Fibroblast of pulmonary artery (primary cell): ENCODE measurements around the gene UNC13D.
A peak's percentile ranks its signal among the peaks of the same experiment; 100 is the strongest.

Experiments used
- DNase-seq: peaks from one replicate; pipeline ENCODE4 v3.0.0-alpha.2; 2010; ENCODE audit warnings: low read depth
- H3K4me3 ChIP-seq: replicated peaks from 2 replicates; pipeline ENCODE4 v1.5.1; 2011; ENCODE audit warnings: low read depth, mild to moderate bottlenecking, control low read depth, low read length, moderate library complexity
- TF ChIP-seq, protein P1 (sequence below): IDR thresholded peaks from 2 replicates; pipeline ENCODE4 v1.5.1; 2011; ENCODE audit warnings: mild to moderate bottlenecking, control low read depth, low read length, inconsistent platforms; ENCODE audit errors: missing control alignments

Gene UNC13D

DNA sequence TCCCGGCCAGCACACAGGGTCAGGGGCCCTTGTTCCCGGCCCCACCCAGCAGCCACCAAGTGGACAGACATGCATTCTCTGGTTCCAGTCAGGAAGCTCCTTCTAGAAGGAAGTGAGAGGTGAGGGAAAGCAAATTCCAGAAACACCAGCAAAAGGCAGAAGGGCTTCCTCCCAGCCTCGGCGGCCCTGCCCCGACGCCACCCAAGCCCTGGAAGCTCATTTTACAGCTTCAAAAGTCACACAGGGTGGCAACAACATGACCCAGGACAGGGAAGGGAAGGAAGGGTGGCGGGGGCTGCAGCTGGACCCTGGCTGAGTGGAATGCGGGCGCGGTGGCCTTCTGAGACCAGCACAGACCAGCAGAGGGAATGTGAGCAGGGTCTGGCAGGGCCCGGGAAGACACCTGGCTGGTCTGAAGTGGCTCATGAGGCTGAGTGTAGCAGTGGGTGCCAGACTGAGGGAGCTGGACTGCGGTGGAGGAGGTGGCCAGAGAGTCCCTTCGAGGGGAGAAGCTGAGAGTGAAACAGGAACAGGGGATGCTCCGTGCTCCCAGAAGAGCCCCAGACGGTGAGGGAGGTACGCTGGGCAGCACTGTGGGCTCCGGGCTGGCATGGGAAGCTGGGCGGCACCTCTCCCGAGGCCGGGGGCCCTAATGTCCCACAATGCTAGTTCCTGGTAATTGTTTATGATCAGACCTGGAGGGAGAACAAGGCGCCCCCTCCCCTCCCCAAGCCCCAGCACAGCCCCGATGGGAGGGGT is 1.9 kb upstream of the UNC13D start:
- no peak for DNase-seq
- no peak overlapping the region for H3K4me3 ChIP-seq
- TF ChIP-seq, protein P1, sequence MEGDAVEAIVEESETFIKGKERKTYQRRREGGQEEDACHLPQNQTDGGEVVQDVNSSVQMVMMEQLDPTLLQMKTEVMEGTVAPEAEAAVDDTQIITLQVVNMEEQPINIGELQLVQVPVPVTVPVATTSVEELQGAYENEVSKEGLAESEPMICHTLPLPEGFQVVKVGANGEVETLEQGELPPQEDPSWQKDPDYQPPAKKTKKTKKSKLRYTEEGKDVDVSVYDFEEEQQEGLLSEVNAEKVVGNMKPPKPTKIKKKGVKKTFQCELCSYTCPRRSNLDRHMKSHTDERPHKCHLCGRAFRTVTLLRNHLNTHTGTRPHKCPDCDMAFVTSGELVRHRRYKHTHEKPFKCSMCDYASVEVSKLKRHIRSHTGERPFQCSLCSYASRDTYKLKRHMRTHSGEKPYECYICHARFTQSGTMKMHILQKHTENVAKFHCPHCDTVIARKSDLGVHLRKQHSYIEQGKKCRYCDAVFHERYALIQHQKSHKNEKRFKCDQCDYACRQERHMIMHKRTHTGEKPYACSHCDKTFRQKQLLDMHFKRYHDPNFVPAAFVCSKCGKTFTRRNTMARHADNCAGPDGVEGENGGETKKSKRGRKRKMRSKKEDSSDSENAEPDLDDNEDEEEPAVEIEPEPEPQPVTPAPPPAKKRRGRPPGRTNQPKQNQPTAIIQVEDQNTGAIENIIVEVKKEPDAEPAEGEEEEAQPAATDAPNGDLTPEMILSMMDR = no peak

DNA sequence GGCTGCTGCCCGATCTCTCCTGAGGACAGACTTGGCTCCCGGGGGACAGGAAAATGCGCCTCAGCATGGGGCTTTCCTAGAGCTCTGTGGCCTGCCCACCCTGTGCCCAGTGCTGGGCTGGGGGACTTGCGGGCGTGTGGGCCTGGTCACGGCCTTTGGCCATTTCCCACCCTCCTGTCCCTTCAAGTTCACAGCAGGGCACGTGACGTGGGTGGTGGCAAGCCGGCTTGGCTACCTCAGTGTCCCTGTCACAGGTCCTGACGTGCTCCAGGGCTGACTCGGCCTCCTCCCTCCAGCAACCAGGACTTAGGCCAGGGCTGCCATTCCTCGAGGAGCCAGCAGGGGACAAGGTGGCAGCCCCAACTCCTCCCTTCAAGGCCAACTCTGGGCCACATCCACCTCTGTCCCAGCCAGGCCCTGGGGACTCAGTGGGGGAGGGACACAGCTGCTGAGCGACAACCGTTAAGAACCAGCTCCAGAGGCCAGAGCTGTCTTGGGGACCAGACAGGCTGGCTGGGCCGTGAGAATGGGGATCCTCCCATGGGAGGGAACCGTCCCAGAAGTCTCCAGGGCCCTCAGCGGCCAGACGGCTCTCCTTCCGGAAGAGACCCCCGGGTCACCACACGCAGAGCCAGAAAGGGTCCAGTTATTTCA is 981 bp upstream of the UNC13D start:
- H3K4me3 ChIP-seq = no peak overlapping the region
- TF ChIP-seq, protein P1 = peak; percentile 66
- peak; percentile 60 for DNase-seq

DNA sequence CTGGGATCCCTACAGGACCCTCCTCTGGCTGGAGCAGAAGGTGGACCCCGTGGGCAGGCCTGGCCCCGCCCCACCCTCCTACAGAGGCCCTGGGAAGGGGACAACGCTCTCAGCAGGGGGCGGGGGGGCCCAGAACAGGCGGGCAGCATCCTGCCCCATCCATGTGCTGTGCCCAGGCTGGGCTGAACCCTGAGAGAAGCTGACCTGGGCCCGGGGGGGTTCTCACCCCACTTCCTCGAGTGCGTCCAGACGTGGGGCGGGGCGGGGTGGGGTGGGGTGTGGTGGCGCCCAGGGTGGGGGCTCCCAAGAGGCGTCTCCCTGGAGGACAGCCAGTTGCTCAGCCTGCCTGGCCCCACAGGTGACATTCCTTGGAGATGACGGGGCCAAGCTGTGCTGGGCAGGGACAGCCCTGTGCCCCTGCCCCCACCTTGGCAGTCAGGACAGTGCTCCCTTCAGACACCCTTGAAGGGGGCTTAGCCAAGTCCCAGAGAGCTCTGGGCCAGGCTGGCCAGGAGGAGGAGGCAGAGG is 390 bp upstream of the UNC13D start:
- no peak overlapping the region for H3K4me3 ChIP-seq
- no peak for DNase-seq

DNA sequence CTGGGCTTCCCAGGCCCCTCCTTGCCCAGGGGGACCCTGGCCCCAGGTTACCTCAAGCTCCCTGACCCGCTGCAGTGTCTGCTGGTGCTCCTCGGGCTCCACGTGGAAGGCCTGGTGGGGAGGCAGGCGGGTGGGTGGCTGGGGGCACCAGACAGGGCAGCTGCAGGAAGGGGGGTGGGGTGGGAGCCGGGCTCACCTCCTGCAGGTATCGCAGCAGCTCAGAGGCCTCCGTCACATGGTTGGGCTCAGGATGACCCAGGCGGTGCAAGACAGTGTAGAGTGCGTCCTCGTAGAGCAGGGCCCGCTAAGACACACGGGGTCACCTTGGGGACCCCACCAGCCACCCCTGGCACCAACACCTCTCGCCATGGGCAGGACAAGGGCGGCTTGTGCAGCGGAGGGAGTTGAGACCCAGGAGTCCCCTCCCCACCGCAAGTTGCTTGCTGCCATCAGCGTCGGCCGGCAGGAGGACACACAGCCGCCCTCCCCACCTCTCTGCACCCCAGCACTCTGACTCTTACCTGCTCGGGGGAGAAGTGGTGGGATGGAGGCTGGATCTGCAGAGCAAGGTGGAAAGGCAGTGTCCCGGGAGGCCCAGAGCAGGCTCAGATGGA is 1.1 kb downstream of the UNC13D start:
- H3K4me3 ChIP-seq = no peak overlapping the region
- TF ChIP-seq, protein P1 = no peak
- no peak for DNase-seq

More for the DNA sequence above, 390 bp upstream of the UNC13D start:
- TF ChIP-seq, protein P1 = no peak

DNA sequence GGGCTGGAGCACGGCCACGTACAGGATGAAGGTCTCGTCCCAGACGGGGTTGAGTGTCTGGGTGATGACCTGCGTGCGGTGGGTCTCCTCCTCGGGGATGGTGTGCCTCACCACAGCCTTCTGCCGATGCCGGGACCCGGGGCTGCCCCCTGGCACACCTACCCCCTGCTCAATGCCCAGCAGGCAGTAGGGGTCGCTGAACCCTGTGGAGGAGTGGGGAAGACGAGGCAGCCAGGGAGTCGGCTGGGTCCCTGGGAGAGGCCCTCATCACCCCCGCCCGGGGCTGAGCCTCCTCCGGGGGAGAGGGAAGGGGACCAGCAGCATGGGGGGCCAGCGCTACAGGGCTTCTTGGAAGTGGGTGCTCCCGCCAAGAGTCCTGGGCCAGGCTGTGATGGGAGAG is 1.8 kb downstream of the UNC13D start:
- no peak for DNase-seq
- TF ChIP-seq, protein P1 = no peak
- no peak overlapping the region for H3K4me3 ChIP-seq

DNA sequence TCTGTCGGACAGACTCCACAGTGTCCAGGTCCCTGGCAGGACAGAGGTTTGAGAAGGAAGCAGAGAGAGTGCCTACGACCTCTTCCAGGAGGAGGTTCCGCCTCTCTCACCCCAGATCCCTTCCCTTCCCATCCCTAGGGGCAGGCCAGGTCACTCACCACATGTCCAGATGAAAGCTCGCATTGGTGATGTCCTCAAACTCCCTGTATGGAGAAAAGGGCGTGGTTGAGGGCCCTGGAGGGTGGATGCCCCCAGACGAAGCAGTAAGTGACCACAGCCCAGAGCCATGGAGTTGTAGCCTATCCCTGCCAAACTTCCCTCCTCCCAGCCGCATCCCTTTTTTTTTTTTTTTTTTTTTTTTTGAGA is 3.4 kb downstream of the UNC13D start:
- no peak for DNase-seq
- TF ChIP-seq, protein P1 = no peak
- no peak overlapping the region for H3K4me3 ChIP-seq
